GM12872 (cell line): ENCODE results near the gene LILRB4.

Experiments
- CTCF ChIP-seq: IDR thresholded peaks from 3 replicates; pipeline ENCODE4 v1.5.1; 2011; ENCODE audit warnings: low read depth, mild to moderate bottlenecking, low read length, moderate library complexity; ENCODE audit not compliant: insufficient read depth

Gene LILRB4

GRCh38 chr19:54653181-54653809, 9.5 kb upstream of the LILRB4 start:
- TF ChIP-seq CTCF = peak; percentile 55; the same call in 2 of the 3 replicates

GRCh38 chr19:54654447-54655321, 8.1 kb upstream of the LILRB4 start:
- no peak for TF ChIP-seq CTCF

GRCh38 chr19:54659300-54659699, 3.5 kb upstream of the LILRB4 start:
- TF ChIP-seq CTCF = no peak

GRCh38 chr19:54660306-54660705, 2.5 kb upstream of the LILRB4 start:
- no peak for TF ChIP-seq CTCF

GRCh38 chr19:54660964-54661363, 1.8 kb upstream of the LILRB4 start:
- TF ChIP-seq CTCF = no peak

- no peak for TF ChIP-seq CTCF
Measured at GRCh38 chr19:54661846-54662481, 821 bp upstream of the LILRB4 start.

- TF ChIP-seq CTCF = no peak
Measured at GRCh38 chr19:54665530-54665929, 2.7 kb downstream of the LILRB4 start.
